Measurements from ENCODE around the gene PDCL3.

- TF ChIP-seq FOXM1 (IDR thresholded peaks at IDR 0.05; ENCODE audit: borderline replicate concordance, low read depth) (no peak), USF1 (IDR thresholded peaks at IDR 0.05) (no peak), TAF1 (IDR thresholded peaks at IDR 0.05; ENCODE audit: low read depth) (no peak), EP300 (IDR thresholded peaks at IDR 0.05; ENCODE audit: borderline replicate concordance) (no peak), CREB1 (IDR thresholded peaks at IDR 0.05; ENCODE audit: low read depth) (no peak), REST (IDR thresholded peaks at IDR 0.05; ENCODE audit: low read depth) (no peak), RAD21 (IDR thresholded peaks at IDR 0.05; ENCODE audit: low read depth) (no peak)
- TF ChIP-seq, protein P1, sequence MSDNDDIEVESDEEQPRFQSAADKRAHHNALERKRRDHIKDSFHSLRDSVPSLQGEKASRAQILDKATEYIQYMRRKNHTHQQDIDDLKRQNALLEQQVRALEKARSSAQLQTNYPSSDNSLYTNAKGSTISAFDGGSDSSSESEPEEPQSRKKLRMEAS (IDR thresholded peaks at IDR 0.05) = no peak
Observed at GRCh38 chr2:100588071-100588786, 25.4 kb downstream of the PDCL3 start.

Data from Ishikawa (cell line).